Caco-2 (cell line): ENCODE data around the gene PI4KA. TPM values are rescaled to one million over a fixed set of nuclear protein-coding genes. Genes with fewer than 3 reads are reported as not detected.

Source experiments
- BruUV-seq: library from RNA; stranded (reverse); fragments of 400-500 nt; replicated peaks from 2 replicates; lab custom pipeline; 2021; lab: Mats Ljungman, UMichigan
- CTCF ChIA-PET: fragments of 300-600 bp; sonication (Branson Sonifier 250); formaldehyde crosslinking; loops from one replicate; lab custom pipeline; 2022; ENCODE audit warnings: antibody characterized with exemption; lab: Charles Lee
- POLR2A ChIA-PET: fragments of 300-600 bp; sonication (Branson Sonifier 250); formaldehyde crosslinking; loops from one replicate; lab custom pipeline; 2022; ENCODE audit warnings: antibody characterized with exemption; lab: Charles Lee
- DNase-seq, 2 experiments: peaks; one replicate each; pipeline versions ENCODE4 v3.0.0 to v3.0.0-alpha.2; 2020 to 2022
- H3K27me3 ChIP-seq: replicated peaks from 2 replicates; pipeline ENCODE4 v1.6.0; 2011; ENCODE audit warnings: low read length; ENCODE audit not compliant: control insufficient read depth, insufficient read depth
- H3K36me3 ChIP-seq: 2 replicates; pipeline ENCODE4 v1.5.1; 2011; ENCODE audit warnings: low read length; ENCODE audit not compliant: control insufficient read depth, insufficient read depth
- H3K4me1 ChIP-seq: fragments of 250-450 bp; sonication (Bioruptor Pico); 2 replicates; pipeline ENCODE4 v1.5.1; 2020; ENCODE audit warnings: mild to moderate bottlenecking
- H3K4me3 ChIP-seq: 2 replicates; pipeline ENCODE4 v1.5.1; 2011; ENCODE audit warnings: low read depth, mild to moderate bottlenecking, control low read depth, low read length
- H3K9me3 ChIP-seq: fragments of 250-450 bp; sonication (Bioruptor Pico); 2 replicates; pipeline ENCODE4 v1.5.1; 2020; ENCODE audit warnings: mild to moderate bottlenecking, moderate library complexity
- H3K27ac Mint-ChIP-seq: one replicate; pipeline ENCODE4 v1.8.0; 2022; ENCODE audit warnings: mixed read lengths; ENCODE audit not compliant: unreplicated experiment
- H3K27me3 Mint-ChIP-seq: one replicate; pipeline ENCODE4 v1.8.0; 2022; ENCODE audit warnings: mixed read lengths; ENCODE audit not compliant: insufficient read depth, unreplicated experiment
- H3K36me3 Mint-ChIP-seq: one replicate; pipeline ENCODE4 v1.8.0; 2022; ENCODE audit warnings: mild to moderate bottlenecking, mixed read lengths; ENCODE audit not compliant: insufficient read depth, unreplicated experiment
- H3K4me1 Mint-ChIP-seq: one replicate; pipeline ENCODE4 v1.8.0; 2022; ENCODE audit warnings: low read depth, mixed read lengths; ENCODE audit not compliant: unreplicated experiment
- H3K4me3 Mint-ChIP-seq: one replicate; pipeline ENCODE4 v1.8.0; 2022; ENCODE audit warnings: mild to moderate bottlenecking, moderate library complexity, mixed read lengths; ENCODE audit not compliant: unreplicated experiment
- H3K9me3 Mint-ChIP-seq: one replicate; pipeline ENCODE4 v1.8.0; 2022; ENCODE audit warnings: mixed read lengths; ENCODE audit not compliant: unreplicated experiment
- intact Hi-C: fragments of 100-400 bp; cut with micrococcal nuclease; formaldehyde crosslinking; loops from one replicate; pipeline ENCODE4 v1.10.0; 2022; ENCODE audit not compliant: unreplicated experiment
- total RNA-seq: library from RNA; stranded (reverse); gene quantifications from 2 replicates; pipeline ENCODE4 v1.2.3, GENCODE V29; 2022
- TF ChIP-seq, protein P1 (sequence below), 2 experiments: fragments of 200-600 bp in 1 of 2; IDR thresholded peaks; 1 replicate in 1 of 2; 2 replicates in 1 of 2; pipeline versions ENCODE4 v1.5.1 to v1.8.0; 2011 to 2022; ENCODE audit warnings: antibody characterized with exemption in 1 of 2, control low read depth in 1 of 2, inconsistent platforms in 1 of 2, low read depth in 1 of 2, low read length in 1 of 2, mild to moderate bottlenecking in 1 of 2, moderate library complexity in 1 of 2; ENCODE audit not compliant: insufficient read depth in 1 of 2, severe bottlenecking in 1 of 2, unreplicated experiment in 1 of 2

Gene PI4KA
- total RNA-seq, 1 experiment from 2014 or later, result 66.9 TPM

DNA sequence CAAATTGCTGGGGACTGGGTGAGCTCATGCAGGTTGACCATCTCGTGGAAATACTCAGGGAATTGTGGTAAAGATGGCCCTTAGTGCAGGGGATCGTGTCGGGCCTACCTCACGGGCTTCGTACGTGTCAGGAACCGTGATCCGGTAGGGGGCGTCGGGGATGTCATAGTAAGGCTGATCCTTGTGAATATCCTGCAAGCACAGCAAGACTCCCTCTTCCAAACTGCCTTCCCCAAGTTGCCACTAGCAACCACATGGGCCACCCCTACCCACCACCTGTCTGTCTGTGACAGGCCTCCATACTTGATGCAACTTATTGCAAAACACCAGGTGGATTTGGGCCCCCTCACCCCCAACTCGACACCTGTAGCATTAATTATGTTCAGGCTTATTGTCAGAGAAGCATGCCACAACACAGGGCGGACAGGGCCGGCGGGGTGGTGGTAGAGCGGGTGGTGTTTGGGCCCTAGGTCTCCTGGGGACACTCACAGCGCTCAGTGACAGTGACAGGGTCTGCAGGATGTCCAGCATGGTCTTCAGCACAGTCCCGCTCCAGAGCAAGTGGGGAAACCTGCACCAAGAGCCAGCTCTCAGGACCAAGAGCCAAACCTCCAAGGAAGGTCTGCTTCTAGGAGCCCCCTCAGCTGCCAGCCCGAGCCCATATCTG, 107.3 kb downstream of the PI4KA start:
- TF ChIP-seq, protein P1, sequence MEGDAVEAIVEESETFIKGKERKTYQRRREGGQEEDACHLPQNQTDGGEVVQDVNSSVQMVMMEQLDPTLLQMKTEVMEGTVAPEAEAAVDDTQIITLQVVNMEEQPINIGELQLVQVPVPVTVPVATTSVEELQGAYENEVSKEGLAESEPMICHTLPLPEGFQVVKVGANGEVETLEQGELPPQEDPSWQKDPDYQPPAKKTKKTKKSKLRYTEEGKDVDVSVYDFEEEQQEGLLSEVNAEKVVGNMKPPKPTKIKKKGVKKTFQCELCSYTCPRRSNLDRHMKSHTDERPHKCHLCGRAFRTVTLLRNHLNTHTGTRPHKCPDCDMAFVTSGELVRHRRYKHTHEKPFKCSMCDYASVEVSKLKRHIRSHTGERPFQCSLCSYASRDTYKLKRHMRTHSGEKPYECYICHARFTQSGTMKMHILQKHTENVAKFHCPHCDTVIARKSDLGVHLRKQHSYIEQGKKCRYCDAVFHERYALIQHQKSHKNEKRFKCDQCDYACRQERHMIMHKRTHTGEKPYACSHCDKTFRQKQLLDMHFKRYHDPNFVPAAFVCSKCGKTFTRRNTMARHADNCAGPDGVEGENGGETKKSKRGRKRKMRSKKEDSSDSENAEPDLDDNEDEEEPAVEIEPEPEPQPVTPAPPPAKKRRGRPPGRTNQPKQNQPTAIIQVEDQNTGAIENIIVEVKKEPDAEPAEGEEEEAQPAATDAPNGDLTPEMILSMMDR (IDR thresholded peaks at IDR 0.05; ENCODE audit: insufficient read depth in 1 of 2, low read depth in 1 of 2, low read length in 1 of 2, severe bottlenecking in 1 of 2, unreplicated experiment in 1 of 2), result peak in 1 of 2 experiments; percentile 35
- H3K4me1 ChIP-seq, result no peaks in the 10 kb centered on the region
- ChIA-PET CTCF (no interaction called here), POLR2A (no interaction called here)
- peak in 1 of 2 experiments; percentile 22 for DNase-seq
- H3K27ac Mint-ChIP-seq, result no peak overlapping the region
- no TSS peak for BruUV-seq
- no peak overlapping the region for H3K4me3 ChIP-seq
- H3K27me3 ChIP-seq, result no peaks in the 10 kb centered on the region
- H3K4me1 Mint-ChIP-seq, result no peaks in the 10 kb centered on the region
- no peaks in the 10 kb centered on the region for H3K9me3 ChIP-seq
- no peak overlapping the region for H3K4me3 Mint-ChIP-seq
- intact Hi-C loops, result no loop called here
- H3K36me3 Mint-ChIP-seq, result peaks cover 9% of the 10 kb centered on the region
- no peaks in the 10 kb centered on the region for H3K9me3 Mint-ChIP-seq
- H3K27me3 Mint-ChIP-seq, result no peaks in the 10 kb centered on the region
- peaks cover 3% of the 10 kb centered on the region for H3K36me3 ChIP-seq

GRCh38 chr22:20750461-20751184, 108.0 kb downstream of the PI4KA start:
- POLR2A ChIA-PET, result no interaction called here
- H3K4me1 ChIP-seq, result no peaks in the 10 kb centered on the region
- CTCF ChIA-PET, result no interaction called here
- no peaks in the 10 kb centered on the region for H3K9me3 ChIP-seq
- Mint-ChIP-seq H3K27ac (no peak overlapping the region), H3K9me3 (no peaks in the 10 kb centered on the region), H3K27me3 (no peaks in the 10 kb centered on the region), H3K4me3 (no peak overlapping the region), H3K4me1 (no peaks in the 10 kb centered on the region), H3K36me3 (peaks cover 9% of the 10 kb centered on the region)
- intact Hi-C loops, result no loop called here
- peaks cover 3% of the 10 kb centered on the region for H3K36me3 ChIP-seq
- DNase-seq, result no peak
- no TSS peak for BruUV-seq
- no peak overlapping the region for H3K4me3 ChIP-seq
- TF ChIP-seq, protein P1 (IDR thresholded peaks at IDR 0.05; ENCODE audit: insufficient read depth in 1 of 2, low read depth in 1 of 2, low read length in 1 of 2, severe bottlenecking in 1 of 2, unreplicated experiment in 1 of 2), result no peak
- no peaks in the 10 kb centered on the region for H3K27me3 ChIP-seq

DNA sequence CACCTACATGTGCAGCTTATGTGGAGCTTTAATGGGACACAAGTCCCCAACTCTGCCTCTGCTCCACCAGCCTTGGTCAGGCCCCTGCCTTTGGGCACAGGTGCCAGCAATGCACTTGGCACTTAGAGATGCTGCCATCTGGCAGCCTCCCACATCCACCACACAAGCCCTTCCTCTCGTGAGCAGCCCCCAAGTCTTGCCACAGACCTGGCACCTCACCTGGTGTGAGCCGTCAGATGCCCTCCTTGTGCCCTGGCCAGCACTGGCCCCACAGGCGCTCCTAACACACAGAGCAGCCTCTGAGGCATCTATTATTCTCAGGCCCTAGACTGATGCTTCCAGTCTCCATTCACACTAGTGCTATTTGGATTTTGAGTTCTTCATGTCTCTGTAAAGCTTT, 109.2 kb downstream of the PI4KA start:
- no peak overlapping the region for H3K27ac Mint-ChIP-seq
- H3K4me3 Mint-ChIP-seq, result no peak overlapping the region
- POLR2A ChIA-PET, result no interaction called here
- no peaks in the 10 kb centered on the region for H3K4me1 Mint-ChIP-seq
- TF ChIP-seq, protein P1 (IDR thresholded peaks at IDR 0.05; ENCODE audit: insufficient read depth in 1 of 2, low read depth in 1 of 2, low read length in 1 of 2, severe bottlenecking in 1 of 2, unreplicated experiment in 1 of 2), result no peak
- no TSS peak for BruUV-seq
- intact Hi-C loops, result no loop called here
- Histone ChIP-seq H3K4me3 (no peak overlapping the region), H3K9me3 (no peaks in the 10 kb centered on the region), H3K27me3 (no peaks in the 10 kb centered on the region), H3K4me1 (no peaks in the 10 kb centered on the region), H3K36me3 (peaks cover 3% of the 10 kb centered on the region)
- H3K9me3 Mint-ChIP-seq, result no peaks in the 10 kb centered on the region
- H3K27me3 Mint-ChIP-seq, result no peaks in the 10 kb centered on the region
- peaks cover 9% of the 10 kb centered on the region for H3K36me3 Mint-ChIP-seq
- CTCF ChIA-PET, result no interaction called here
- DNase-seq, result no peak
